GM23248 (cell line): ENCODE measurements around the gene FARP1. TPM values are rescaled to one million over a fixed set of nuclear protein-coding genes. Genes with fewer than 3 reads are reported as not detected.

Experiments used
- DNase-seq: peaks from one replicate; pipeline ENCODE4 v3.0.0-alpha.2; 2015
- H2AFZ ChIP-seq: fragments of 200-600 bp; sonication (generic); 2 replicates; pipeline ENCODE4 v1.6.1; 2016; ENCODE audit warnings: antibody characterized with exemption
- H3F3A ChIP-seq: fragments of 200-600 bp; sonication (generic); 2 replicates; pipeline ENCODE4 v1.6.1; 2016; ENCODE audit warnings: mild to moderate bottlenecking, antibody characterized with exemption, mixed run types; ENCODE audit not compliant: insufficient read depth
- H3K27ac ChIP-seq: fragments of 200-600 bp; sonication (generic); 2 replicates; pipeline ENCODE4 v1.5.1; 2016; ENCODE audit warnings: mild to moderate bottlenecking
- H3K27me3 ChIP-seq: fragments of 200-600 bp; sonication (generic); replicated peaks from 2 replicates; pipeline ENCODE4 v1.6.1; 2016; ENCODE audit warnings: mild to moderate bottlenecking; ENCODE audit not compliant: insufficient read depth
- H3K36me3 ChIP-seq: fragments of 200-600 bp; sonication (generic); 2 replicates; pipeline ENCODE4 v1.6.1; 2016; ENCODE audit warnings: low read depth, mild to moderate bottlenecking
- H3K4me1 ChIP-seq: fragments of 200-600 bp; sonication (generic); 2 replicates; pipeline ENCODE4 v1.6.1; 2016; ENCODE audit warnings: mild to moderate bottlenecking; ENCODE audit not compliant: insufficient read depth
- H3K4me2 ChIP-seq: fragments of 200-600 bp; sonication (generic); one replicate; pipeline ENCODE4 v1.6.1; 2016; ENCODE audit warnings: mild to moderate bottlenecking; ENCODE audit not compliant: unreplicated experiment
- H3K4me3 ChIP-seq: fragments of 200-600 bp; sonication (generic); 2 replicates; pipeline ENCODE4 v1.5.1; 2016; ENCODE audit warnings: mild to moderate bottlenecking
- H3K79me2 ChIP-seq: fragments of 200-600 bp; sonication (generic); 2 replicates; pipeline ENCODE4 v1.6.1; 2016; ENCODE audit warnings: mild to moderate bottlenecking; ENCODE audit not compliant: insufficient read depth
- H3K9ac ChIP-seq: fragments of 200-600 bp; sonication (generic); 2 replicates; pipeline ENCODE4 v1.6.1; 2016; ENCODE audit warnings: mild to moderate bottlenecking
- H3K9me2 ChIP-seq: fragments of 200-600 bp; sonication (generic); 2 replicates; pipeline ENCODE4 v1.6.1; 2016; ENCODE audit warnings: mixed run types, mild to moderate bottlenecking, moderate library complexity; ENCODE audit not compliant: insufficient read depth
- H3K9me3 ChIP-seq: fragments of 200-600 bp; sonication (generic); one replicate; pipeline ENCODE4 v1.6.1; 2017; ENCODE audit warnings: low read depth
- H4K20me1 ChIP-seq: fragments of 200-600 bp; sonication (generic); 2 replicates; pipeline ENCODE4 v1.6.0; 2016; ENCODE audit not compliant: insufficient read depth
- EZH2 ChIP-seq: fragments of 200-600 bp; sonication (generic); IDR thresholded peaks from 2 replicates; pipeline ENCODE4 v1.6.1; 2018; ENCODE audit warnings: antibody characterized with exemption, mild to moderate bottlenecking; ENCODE audit not compliant: insufficient read depth, poor library complexity, severe bottlenecking
- EZH2phosphoT487 ChIP-seq: fragments of 200-600 bp; sonication (generic); IDR thresholded peaks from 2 replicates; pipeline ENCODE4 v1.6.1; 2018; ENCODE audit warnings: antibody characterized with exemption, moderate library complexity, mild to moderate bottlenecking, low read depth; ENCODE audit not compliant: insufficient read depth
- WGBS, 2 experiments: methylation state at CpG; one replicate each; pipeline ENCODE4 v1.1.6; 2015 to 2017; ENCODE audit warnings: low lambda C conversion rate in 2 of 2, low coverage in 1 of 2; ENCODE audit errors: missing lambda C conversion rate in 2 of 2; 5-methylcytosine and 5-hydroxymethylcytosine counted together
- in situ Hi-C: fragments of 300-500 bp; cut with MboI; formaldehyde crosslinking; loops from 2 replicates; pipeline ENCODE4 v1.15.0; 2020
- polyA plus RNA-seq: library from polyadenylated mRNA; unstranded; fragments of >200 nt; fragmentation: Nextera tagmentation; extraction: Ambion mirVana; gene quantifications from 2 replicates; pipeline ENCODE4 v1.2.1, GENCODE V29; 2016
- total RNA-seq: library from RNA; depleted of rRNA; stranded (reverse); fragments of >200 nt; shearing (Covaris generic); gene quantifications from 2 replicates; pipeline ENCODE4 v1.2.3, GENCODE V29; 2014

FARP1 gene
- total and polyA plus RNA-seq, 2 experiments from 2014 or later = 53.7 to 56.6 TPM

- Histone ChIP-seq H3K9me2 (no peaks in the 10 kb centered on the region), H4K20me1 (no peaks in the 10 kb centered on the region), H3K9me3 (no peaks in the 10 kb centered on the region), H3K9ac (no peak overlapping the region), H3F3A (peaks cover 26% of the 10 kb centered on the region), H3K4me2 (no peak overlapping the region), H3K4me3 (no peak overlapping the region), H3K4me1 (peaks cover 11% of the 10 kb centered on the region), H3K79me2 (peaks cover 49% of the 10 kb centered on the region), H2AFZ (no peak overlapping the region), H3K27ac (no peak overlapping the region), H3K27me3 (no peaks in the 10 kb centered on the region), H3K36me3 (peaks cover 14% of the 10 kb centered on the region; the same call in 1 of the 2 replicates)
- in situ Hi-C loops = loop anchor here (25.0 kb wide), 1 partner anchor 378 kb away; no protein-coding TSS in a partner anchor
- no peak for TF ChIP-seq EZH2
- no peak for TF ChIP-seq EZH2phosphoT487
- WGBS, 2 experiments = 94 to 95% methylated on average over 17 to 18 of the region's 18 CpGs
- no peak for DNase-seq
Observed at GRCh38 chr13:98459171-98459681, 316.3 kb downstream of the FARP1 start.

GRCh38 chr13:98459721-98460370 lies 317.0 kb downstream of the FARP1 start:
- Histone ChIP-seq H3K4me1 (peaks cover 6% of the 10 kb centered on the region; the same call in 1 of the 2 replicates), H3K9ac (no peak overlapping the region), H3K27me3 (no peaks in the 10 kb centered on the region), H2AFZ (no peak overlapping the region), H3K79me2 (peaks cover 55% of the 10 kb centered on the region), H3K9me2 (no peaks in the 10 kb centered on the region), H3F3A (peaks cover 19% of the 10 kb centered on the region), H3K4me2 (no peak overlapping the region), H3K27ac (no peak overlapping the region), H3K36me3 (peaks cover 14% of the 10 kb centered on the region; the same call in 1 of the 2 replicates), H4K20me1 (no peaks in the 10 kb centered on the region), H3K4me3 (no peak overlapping the region), H3K9me3 (no peaks in the 10 kb centered on the region)
- no peak for DNase-seq
- in situ Hi-C loops = loop anchor here (10.0 to 25.0 kb wide), 2 partner anchors 195 to 377 kb away; no protein-coding TSS in a partner anchor
- TF ChIP-seq EZH2phosphoT487 = no peak
- no peak for TF ChIP-seq EZH2
- WGBS, 2 experiments = 83 to 85% methylated on average over 12 to 13 of the region's 13 CpGs

DNA sequence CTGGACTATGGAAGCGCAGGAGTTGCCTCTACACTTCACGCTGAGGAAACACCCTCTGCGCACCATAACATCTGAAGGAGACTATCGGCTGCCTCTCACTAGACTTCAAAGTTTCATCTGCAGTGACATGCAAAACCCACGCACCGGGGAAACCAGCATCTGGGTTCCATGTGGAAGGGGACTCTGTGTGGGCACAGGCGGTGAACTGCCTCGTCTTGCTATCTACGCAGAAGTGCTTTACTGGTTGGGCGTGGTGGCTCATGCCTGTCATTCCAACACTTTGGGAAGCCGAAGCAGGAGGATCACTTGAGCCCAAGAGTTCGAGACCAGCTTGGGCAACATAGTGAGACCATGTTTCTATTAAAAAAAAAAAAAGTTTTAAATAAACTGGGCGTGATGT lies 317.6 kb downstream of the FARP1 start:
- H3K4me1 ChIP-seq = no peaks in the 10 kb centered on the region
- 43 to 47% methylated on average over 13 of the region's 13 CpGs for WGBS, 2 experiments
- no peaks in the 10 kb centered on the region for H3K9me3 ChIP-seq
- H3K27ac ChIP-seq = no peak overlapping the region
- no peaks in the 10 kb centered on the region for H4K20me1 ChIP-seq
- TF ChIP-seq EZH2phosphoT487 = no peak
- no peak for TF ChIP-seq EZH2
- no peak overlapping the region for H2AFZ ChIP-seq
- no peak for DNase-seq
- no peaks in the 10 kb centered on the region for H3K9me2 ChIP-seq
- no peak overlapping the region for H3K4me2 ChIP-seq
- peaks cover 58% of the 10 kb centered on the region for H3K79me2 ChIP-seq
- H3F3A ChIP-seq = peaks cover 13% of the 10 kb centered on the region
- in situ Hi-C loops = loop anchor here (10.0 to 25.0 kb wide), 2 partner anchors 194 to 377 kb away; no protein-coding TSS in a partner anchor
- no peak overlapping the region for H3K4me3 ChIP-seq
- H3K9ac ChIP-seq = no peak overlapping the region
- H3K36me3 ChIP-seq = peaks cover 14% of the 10 kb centered on the region; the same call in 1 of the 2 replicates
- H3K27me3 ChIP-seq = no peaks in the 10 kb centered on the region

- Histone ChIP-seq H3K4me2 (no peak overlapping the region), H3K79me2 (peaks cover 64% of the 10 kb centered on the region), H4K20me1 (no peaks in the 10 kb centered on the region), H3K27ac (no peak overlapping the region), H3F3A (0 out of 2 replicates have a peak, but pooled peaks cover 1% of the 10 kb centered on the region), H2AFZ (no peak overlapping the region), H3K4me1 (no peaks in the 10 kb centered on the region), H3K9ac (no peak overlapping the region), H3K36me3 (peaks cover 6% of the 10 kb centered on the region; the same call in 1 of the 2 replicates), H3K4me3 (no peak overlapping the region), H3K9me3 (no peaks in the 10 kb centered on the region), H3K27me3 (no peaks in the 10 kb centered on the region), H3K9me2 (no peaks in the 10 kb centered on the region)
- DNase-seq = no peak
- TF ChIP-seq EZH2 (no peak), EZH2phosphoT487 (no peak)
- WGBS, 2 experiments = 83 to 87% methylated on average over 14 to 16 of the region's 16 CpGs
- in situ Hi-C loops = loop anchor here (10.0 to 25.0 kb wide), 2 partner anchors 193 to 376 kb away; no protein-coding TSS in a partner anchor
Observed at GRCh38 chr13:98461486-98462240, 318.8 kb downstream of the FARP1 start.
